Occipital lobe (tissue), 2 donors: ENCODE results near the gene DDI1. TPM values are rescaled to one million over a fixed set of nuclear protein-coding genes. Genes with fewer than 3 reads are reported as not detected.

Source experiments
- DNase-seq: peaks from one replicate; lab custom pipeline; 2025; lab: John Stamatoyannopoulos, UW
- total RNA-seq: library from RNA; depleted of rRNA; stranded (reverse); fragments of >200 nt; gene quantifications from one replicate; pipeline ENCODE4 v1.2.3, GENCODE V29; 2014

DDI1 gene
- total RNA-seq, 1 donor from 2014 or later: not detected

- no peak for DNase-seq
Observed at GRCh38 chr11:104075706-104076105, 39.3 kb downstream of the DDI1 start.

- no peak for DNase-seq
Observed at GRCh38 chr11:104076455-104076854, 40.0 kb downstream of the DDI1 start.

GRCh38 chr11:104078245-104078644 lies 41.8 kb downstream of the DDI1 start:
- no peak for DNase-seq

GRCh38 chr11:104078995-104079394 lies 42.6 kb downstream of the DDI1 start:
- no peak for DNase-seq

GRCh38 chr11:104086621-104087020 lies 50.2 kb downstream of the DDI1 start:
- DNase-seq: no peak

Other genes starting within 250 kb of the DDI1 start
- 13.1 TPM for gene PDGFD, start 127.5 kb downstream of the DDI1 start, total RNA-seq